Body of pancreas (tissue), 4 donors: ENCODE results near the gene XRCC3. TPM values are rescaled to one million over a fixed set of nuclear protein-coding genes. Genes with fewer than 3 reads are reported as not detected.

ENCODE experiments used
- ATAC-seq: fragments of 150-250 bp; one replicate; pipeline ENCODE4 v1.9.1; 2016
- DNase-seq, 4 donors: peaks; one replicate each; pipeline ENCODE4 v3.0.0-alpha.2; 2019
- H3K27ac ChIP-seq, 4 donors: fragments of 200-600 bp; sonication (generic); 1 replicate in 3 of 4; 2 replicates in 1 of 4; pipeline versions ENCODE4 v1.5.1 to v1.6.1; 2016 to 2019; ENCODE audit warnings: mild to moderate bottlenecking in 1 of 4, mixed read lengths in 1 of 4, moderate library complexity in 1 of 4
- H3K27me3 ChIP-seq, 2 donors: fragments of 200-600 bp; sonication (generic); one replicate each; pipeline ENCODE4 v1.6.0; 2016; ENCODE audit warnings: mild to moderate bottlenecking in 1 of 2
- H3K36me3 ChIP-seq, 2 donors: fragments of 200-600 bp; sonication (generic); replicated peaks in 1 of 2; 2 replicates each; pipeline ENCODE4 v1.5.1; 2016; ENCODE audit warnings: low read depth in 2 of 2; ENCODE audit not compliant: insufficient read depth in 1 of 2
- H3K4me1 ChIP-seq: fragments of 200-600 bp; sonication (generic); one replicate; pipeline ENCODE4 v1.6.0; 2016
- H3K4me3 ChIP-seq, 2 donors: fragments of 200-600 bp; sonication (generic); 1 replicate in 1 of 2; 2 replicates in 1 of 2; pipeline ENCODE4 v1.5.1; 2016 to 2019
- H3K9me3 ChIP-seq, 3 donors: fragments of 200-600 bp; sonication (generic); 1 replicate in 2 of 3; 2 replicates in 1 of 3; pipeline ENCODE4 v1.5.1; 2016
- POLR2A ChIP-seq, 3 donors: fragments of 450-650 bp; IDR thresholded peaks; one replicate each; pipeline ENCODE4 v1.6.1; 2016; ENCODE audit warnings: antibody characterized with exemption in 3 of 3, mild to moderate bottlenecking in 2 of 3
- WGBS, 2 donors: methylation state at CpG; one replicate each; pipeline ENCODE4 v1.1.5; 2017; 5-methylcytosine and 5-hydroxymethylcytosine counted together
- intact Hi-C: fragments of 100-400 bp; cut with DNase I; formaldehyde crosslinking; loops from one replicate; pipeline ENCODE4 v1.15.1; 2023
- total RNA-seq, 2 donors: library from RNA; depleted of rRNA; stranded (reverse); fragments of >200 nt; gene quantifications; one replicate each; pipeline ENCODE4 v1.1.0, GENCODE V29; 2016
- TF ChIP-seq, protein P1 (sequence below), 7 experiments: fragments of 450-650 bp in 4 of 7; fragments of 200-600 bp in 3 of 7; sonication (generic) in 3 of 7; IDR thresholded peaks; one replicate each; pipeline ENCODE4 v1.5.1; 2016 to 2019; ENCODE audit warnings: antibody characterized with exemption in 7 of 7

Gene XRCC3
- total RNA-seq, 2 donors from 2014 or later, result 3.9 to 5.6 TPM

DNA sequence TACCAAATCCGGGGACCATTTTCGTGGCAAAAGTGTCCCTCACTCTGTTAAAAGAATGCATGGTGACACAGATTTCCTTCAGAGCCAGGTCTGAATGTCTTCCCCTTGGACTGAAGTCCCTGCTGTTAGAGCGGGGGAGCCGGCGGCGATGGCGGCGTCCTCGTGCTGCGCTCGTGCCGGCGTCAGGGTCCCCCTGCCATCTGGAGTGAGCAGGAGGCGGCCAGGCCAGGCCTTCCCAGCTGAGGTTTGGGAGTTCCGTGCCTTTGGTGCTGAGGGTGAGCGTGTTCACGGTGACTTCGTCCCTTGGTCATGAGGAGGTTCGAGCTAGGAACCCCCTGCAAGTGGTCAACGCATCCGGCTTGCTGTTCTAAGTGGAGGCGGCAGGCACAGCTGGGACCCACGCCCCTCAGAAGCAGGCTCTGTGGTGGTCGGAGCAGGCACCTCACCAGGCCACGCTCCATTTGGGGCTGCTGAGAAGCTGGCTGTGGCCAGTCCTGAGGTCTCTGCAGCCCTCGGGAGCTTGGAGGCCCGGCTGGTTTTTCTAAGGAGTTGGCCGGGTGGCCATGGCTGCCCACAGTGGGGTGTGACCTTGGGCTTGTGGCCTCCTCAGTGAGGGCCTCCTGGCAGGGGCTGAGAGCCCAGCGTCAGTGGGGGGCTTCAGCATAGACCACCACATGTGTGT is 9.9 kb upstream of the XRCC3 start:
- Histone ChIP-seq H3K27ac (peak overlapping the region in 3 of 4 donors; percentile 0 to 3 (median 3)), H3K4me1 (peaks cover 65% of the 10 kb centered on the region), H3K36me3 (no peaks in the 10 kb centered on the region), H3K9me3 (no peaks in the 10 kb centered on the region), H3K4me3 (no peak overlapping the region), H3K27me3 (no peaks in the 10 kb centered on the region)
- TF ChIP-seq, protein P1, sequence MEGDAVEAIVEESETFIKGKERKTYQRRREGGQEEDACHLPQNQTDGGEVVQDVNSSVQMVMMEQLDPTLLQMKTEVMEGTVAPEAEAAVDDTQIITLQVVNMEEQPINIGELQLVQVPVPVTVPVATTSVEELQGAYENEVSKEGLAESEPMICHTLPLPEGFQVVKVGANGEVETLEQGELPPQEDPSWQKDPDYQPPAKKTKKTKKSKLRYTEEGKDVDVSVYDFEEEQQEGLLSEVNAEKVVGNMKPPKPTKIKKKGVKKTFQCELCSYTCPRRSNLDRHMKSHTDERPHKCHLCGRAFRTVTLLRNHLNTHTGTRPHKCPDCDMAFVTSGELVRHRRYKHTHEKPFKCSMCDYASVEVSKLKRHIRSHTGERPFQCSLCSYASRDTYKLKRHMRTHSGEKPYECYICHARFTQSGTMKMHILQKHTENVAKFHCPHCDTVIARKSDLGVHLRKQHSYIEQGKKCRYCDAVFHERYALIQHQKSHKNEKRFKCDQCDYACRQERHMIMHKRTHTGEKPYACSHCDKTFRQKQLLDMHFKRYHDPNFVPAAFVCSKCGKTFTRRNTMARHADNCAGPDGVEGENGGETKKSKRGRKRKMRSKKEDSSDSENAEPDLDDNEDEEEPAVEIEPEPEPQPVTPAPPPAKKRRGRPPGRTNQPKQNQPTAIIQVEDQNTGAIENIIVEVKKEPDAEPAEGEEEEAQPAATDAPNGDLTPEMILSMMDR (IDR thresholded peaks at IDR 0.05), result no peak
- no peak for TF ChIP-seq POLR2A (IDR thresholded peaks at IDR 0.05)
- DNase-seq (peak in 1 of 4 donors; percentile 31), ATAC-seq (no peak)
- WGBS, 2 donors, result 84 to 90% methylated on average over 14 to 29 of the region's 29 CpGs
- intact Hi-C loops, result no loop called here

DNA sequence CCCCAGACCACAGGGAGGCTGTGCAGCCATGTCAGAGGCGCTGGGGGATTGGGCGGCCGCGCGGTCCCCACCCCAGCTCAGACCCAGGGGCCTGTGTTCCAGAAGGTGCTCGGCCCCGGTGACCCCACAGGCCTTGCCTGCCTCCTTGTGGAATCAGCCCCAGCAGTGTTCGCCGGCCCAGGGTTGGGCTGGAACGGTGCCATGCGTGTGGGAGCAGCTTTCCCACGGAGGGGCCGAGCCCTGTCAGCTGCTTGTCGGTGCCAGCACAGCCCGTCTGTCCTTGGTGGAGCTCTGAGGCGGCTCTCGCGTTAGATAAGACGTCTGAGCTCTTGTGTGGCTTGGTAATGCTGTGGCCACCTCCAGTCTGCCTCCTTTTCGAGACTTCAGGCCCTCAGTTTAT is 8.9 kb upstream of the XRCC3 start:
- Histone ChIP-seq H3K27me3 (no peaks in the 10 kb centered on the region), H3K9me3 (no peaks in the 10 kb centered on the region), H3K4me1 (peaks cover 55% of the 10 kb centered on the region), H3K36me3 (no peaks in the 10 kb centered on the region), H3K27ac (peak overlapping the region in 3 of 4 donors; percentile 30 to 54 (median 49)), H3K4me3 (no peak overlapping the region)
- TF ChIP-seq, protein P1 (IDR thresholded peaks at IDR 0.05), result peak in 4 of 7 experiments; percentile 23 to 35 (median 28)
- TF ChIP-seq POLR2A (IDR thresholded peaks at IDR 0.05), result no peak
- peak; percentile 81 for ATAC-seq
- intact Hi-C loops, result no loop called here
- WGBS, 2 donors, result 15 to 38% methylated on average over 3 to 19 of the region's 20 CpGs
- DNase-seq, result peak; percentile 79 to 91 (median 88)

DNA sequence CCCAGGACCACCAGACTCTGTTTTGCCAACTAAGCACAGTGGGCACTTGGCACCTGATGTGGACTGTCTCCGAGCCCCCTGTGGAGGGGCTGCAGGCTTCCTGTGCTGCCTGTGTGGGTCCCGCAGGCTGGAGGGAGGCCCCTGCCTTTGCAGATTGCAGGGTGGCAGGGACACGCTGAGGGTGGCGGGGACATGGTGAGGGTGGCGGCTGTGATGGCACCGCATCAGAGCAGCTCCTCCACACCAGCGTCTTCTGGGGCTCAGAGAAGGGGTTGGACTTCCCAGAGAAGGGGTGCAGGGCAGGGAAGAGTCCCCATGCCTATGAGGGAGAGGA is 8.5 kb upstream of the XRCC3 start:
- ATAC-seq, result peak; percentile 7
- 80 to 83% methylated on average over 6 of the region's 7 CpGs for WGBS, 2 donors
- H3K27ac ChIP-seq, result peak overlapping the region in 3 of 4 donors; percentile 30 to 54 (median 49)

GRCh38 chr14:103721334-103722120 is 6.3 kb upstream of the XRCC3 start:
- DNase-seq (no peak), ATAC-seq (no peak)
- H3K27ac ChIP-seq, result no peak overlapping the region
- no peaks in the 10 kb centered on the region for H3K27me3 ChIP-seq
- no peak for TF ChIP-seq POLR2A (IDR thresholded peaks at IDR 0.05)
- TF ChIP-seq, protein P1 (IDR thresholded peaks at IDR 0.05), result no peak
- H3K4me1 ChIP-seq, result peaks cover 60% of the 10 kb centered on the region
- intact Hi-C loops, result no loop called here
- no peaks in the 10 kb centered on the region for H3K36me3 ChIP-seq
- no peak overlapping the region for H3K4me3 ChIP-seq
- H3K9me3 ChIP-seq, result no peaks in the 10 kb centered on the region
- 84 to 86% methylated on average over 17 to 26 of the region's 26 CpGs for WGBS, 2 donors

More for the DNA sequence above, 8.5 kb upstream of the XRCC3 start:
- Histone ChIP-seq H3K27me3 (no peaks in the 10 kb centered on the region), H3K4me3 (no peak overlapping the region), H3K36me3 (no peaks in the 10 kb centered on the region), H3K4me1 (peaks cover 53% of the 10 kb centered on the region), H3K9me3 (no peaks in the 10 kb centered on the region)
- intact Hi-C loops, result no loop called here
- no peak for TF ChIP-seq POLR2A (IDR thresholded peaks at IDR 0.05)
- TF ChIP-seq, protein P1 (IDR thresholded peaks at IDR 0.05), result no peak
- DNase-seq, result no peak
